SK-N-SH treated with all-trans-retinoic acid at 6 μM for 48 hours (cell line): ENCODE measurements around the gene CAPN13.

Experiments used
- ARNTL ChIP-seq: fragments of 450-650 bp; formaldehyde crosslinking; IDR thresholded peaks from 2 replicates; pipeline ENCODE4 v1.5.0; 2020; ENCODE audit warnings: low read depth, mild to moderate bottlenecking, moderate library complexity, borderline replicate concordance
- BACH2 ChIP-seq: fragments of 250-450 bp; sonication (Bioruptor Pico); IDR thresholded peaks from 2 replicates; pipeline ENCODE4 v1.9.0; 2021; ENCODE audit warnings: mild to moderate bottlenecking, borderline replicate concordance
- ISL1 ChIP-seq: fragments of 250-450 bp; sonication (Bioruptor Pico); IDR thresholded peaks from 2 replicates; pipeline ENCODE4 v2.1.2; 2022; ENCODE audit warnings: mild to moderate bottlenecking, moderate library complexity
- RARB ChIP-seq: fragments of 250-450 bp; sonication (Bioruptor Pico); IDR thresholded peaks from 2 replicates; pipeline ENCODE4 v1.8.0; 2021; ENCODE audit warnings: mild to moderate bottlenecking, moderate library complexity
- SNAI2 ChIP-seq: fragments of 250-450 bp; sonication (Bioruptor Pico); IDR thresholded peaks from 2 replicates; pipeline ENCODE4 v1.5.0; 2020; ENCODE audit warnings: mild to moderate bottlenecking, moderate library complexity
- ZC3H10 ChIP-seq: fragments of 250-450 bp; sonication (Bioruptor Pico); IDR thresholded peaks from 2 replicates; pipeline ENCODE4 v1.5.1; 2021; ENCODE audit warnings: mild to moderate bottlenecking, moderate library complexity
- ZFP3 ChIP-seq: fragments of 250-450 bp; sonication (Bioruptor Pico); IDR thresholded peaks from 2 replicates; pipeline ENCODE4 v1.5.0; 2020; ENCODE audit warnings: mild to moderate bottlenecking, moderate library complexity
- ZFP30 ChIP-seq: fragments of 450-650 bp; formaldehyde crosslinking; IDR thresholded peaks from 2 replicates; pipeline ENCODE4 v1.5.0; 2022; ENCODE audit warnings: mild to moderate bottlenecking, moderate library complexity
- ZNF565 ChIP-seq: fragments of 450-650 bp; formaldehyde crosslinking; conservative IDR thresholded peaks from 2 replicates; pipeline ENCODE4 v1.5.0; 2020; ENCODE audit warnings: low read depth, mild to moderate bottlenecking, moderate library complexity
- ZNF70 ChIP-seq: fragments of 450-650 bp; formaldehyde crosslinking; IDR thresholded peaks from 2 replicates; pipeline ENCODE4 v1.5.0; 2020; ENCODE audit warnings: mild to moderate bottlenecking, moderate library complexity
- ZNF8 ChIP-seq: fragments of 450-650 bp; formaldehyde crosslinking; IDR thresholded peaks from 2 replicates; pipeline ENCODE4 v1.5.0; 2020; ENCODE audit warnings: mild to moderate bottlenecking, moderate library complexity
- TF ChIP-seq, protein P1 (sequence below): fragments of 250-450 bp; sonication (Bioruptor Pico); IDR thresholded peaks from 2 replicates; pipeline ENCODE4 v1.5.1; 2021; ENCODE audit warnings: mild to moderate bottlenecking, moderate library complexity
- TF ChIP-seq, protein P2 (sequence below): fragments of 250-450 bp; sonication (Bioruptor Pico); IDR thresholded peaks from 2 replicates; pipeline ENCODE4 v1.5.1; 2020; ENCODE audit warnings: low read depth, mild to moderate bottlenecking, moderate library complexity
- TF ChIP-seq, protein P3 (sequence below): fragments of 250-450 bp; sonication (Bioruptor Pico); IDR thresholded peaks from 2 replicates; pipeline ENCODE4 v1.8.0; 2020; ENCODE audit warnings: mild to moderate bottlenecking, moderate library complexity, borderline replicate concordance

DNA sequence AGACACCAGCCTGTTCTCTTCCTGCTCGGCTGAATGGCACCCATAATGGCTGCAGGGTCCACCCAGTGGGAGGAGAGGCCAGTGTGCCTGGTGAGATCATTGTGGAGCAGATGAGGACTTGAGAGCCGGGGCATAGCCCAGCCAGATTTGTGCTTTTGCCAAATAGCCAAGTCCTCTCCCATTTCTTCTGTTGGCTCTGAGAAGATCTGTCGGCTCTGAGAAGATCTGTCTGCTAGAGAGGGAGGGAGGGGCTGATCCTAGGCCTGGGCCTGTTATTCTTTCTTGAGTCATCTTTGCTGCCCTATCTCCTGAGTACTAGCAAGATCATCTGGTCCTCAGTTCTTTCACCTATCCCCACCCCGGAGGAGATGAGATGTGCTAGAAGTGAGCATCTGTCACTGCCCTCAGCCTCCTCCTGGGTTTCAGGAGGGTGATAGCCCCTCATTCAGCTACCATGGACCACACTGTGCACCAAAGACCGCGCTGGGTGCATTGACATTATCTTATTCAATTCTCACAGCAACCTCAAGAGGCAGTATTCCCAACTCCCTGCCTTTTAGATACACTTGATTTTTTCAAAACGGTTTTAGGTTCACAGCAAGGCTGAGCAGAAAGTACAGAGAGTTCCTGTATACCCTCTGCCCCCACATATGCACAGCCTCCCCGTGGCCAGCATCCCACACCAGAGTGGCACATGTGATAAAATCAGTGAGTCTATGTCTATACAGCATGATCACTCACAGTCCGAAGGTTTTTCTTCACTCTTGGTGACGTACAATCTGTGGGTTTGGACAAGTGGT, 98.6 kb downstream of the CAPN13 start:
- TF ChIP-seq BACH2 (CRISPR knock-in tag) = no peak
- TF ChIP-seq, protein P1, sequence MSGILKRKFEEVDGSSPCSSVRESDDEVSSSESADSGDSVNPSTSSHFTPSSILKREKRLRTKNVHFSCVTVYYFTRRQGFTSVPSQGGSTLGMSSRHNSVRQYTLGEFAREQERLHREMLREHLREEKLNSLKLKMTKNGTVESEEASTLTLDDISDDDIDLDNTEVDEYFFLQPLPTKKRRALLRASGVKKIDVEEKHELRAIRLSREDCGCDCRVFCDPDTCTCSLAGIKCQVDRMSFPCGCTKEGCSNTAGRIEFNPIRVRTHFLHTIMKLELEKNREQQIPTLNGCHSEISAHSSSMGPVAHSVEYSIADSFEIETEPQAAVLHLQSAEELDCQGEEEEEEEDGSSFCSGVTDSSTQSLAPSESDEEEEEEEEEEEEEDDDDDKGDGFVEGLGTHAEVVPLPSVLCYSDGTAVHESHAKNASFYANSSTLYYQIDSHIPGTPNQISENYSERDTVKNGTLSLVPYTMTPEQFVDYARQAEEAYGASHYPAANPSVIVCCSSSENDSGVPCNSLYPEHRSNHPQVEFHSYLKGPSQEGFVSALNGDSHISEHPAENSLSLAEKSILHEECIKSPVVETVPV (CRISPR knock-in tag) = no peak
- no peak for TF ChIP-seq ZFP3
- TF ChIP-seq, protein P2, sequence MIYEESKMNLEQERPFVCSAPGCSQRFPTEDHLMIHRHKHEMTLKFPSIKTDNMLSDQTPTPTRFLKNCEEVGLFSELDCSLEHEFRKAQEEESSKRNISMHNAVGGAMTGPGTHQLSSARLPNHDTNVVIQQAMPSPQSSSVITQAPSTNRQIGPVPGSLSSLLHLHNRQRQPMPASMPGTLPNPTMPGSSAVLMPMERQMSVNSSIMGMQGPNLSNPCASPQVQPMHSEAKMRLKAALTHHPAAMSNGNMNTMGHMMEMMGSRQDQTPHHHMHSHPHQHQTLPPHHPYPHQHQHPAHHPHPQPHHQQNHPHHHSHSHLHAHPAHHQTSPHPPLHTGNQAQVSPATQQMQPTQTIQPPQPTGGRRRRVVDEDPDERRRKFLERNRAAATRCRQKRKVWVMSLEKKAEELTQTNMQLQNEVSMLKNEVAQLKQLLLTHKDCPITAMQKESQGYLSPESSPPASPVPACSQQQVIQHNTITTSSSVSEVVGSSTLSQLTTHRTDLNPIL (CRISPR knock-in tag) = no peak
- TF ChIP-seq, protein P3, sequence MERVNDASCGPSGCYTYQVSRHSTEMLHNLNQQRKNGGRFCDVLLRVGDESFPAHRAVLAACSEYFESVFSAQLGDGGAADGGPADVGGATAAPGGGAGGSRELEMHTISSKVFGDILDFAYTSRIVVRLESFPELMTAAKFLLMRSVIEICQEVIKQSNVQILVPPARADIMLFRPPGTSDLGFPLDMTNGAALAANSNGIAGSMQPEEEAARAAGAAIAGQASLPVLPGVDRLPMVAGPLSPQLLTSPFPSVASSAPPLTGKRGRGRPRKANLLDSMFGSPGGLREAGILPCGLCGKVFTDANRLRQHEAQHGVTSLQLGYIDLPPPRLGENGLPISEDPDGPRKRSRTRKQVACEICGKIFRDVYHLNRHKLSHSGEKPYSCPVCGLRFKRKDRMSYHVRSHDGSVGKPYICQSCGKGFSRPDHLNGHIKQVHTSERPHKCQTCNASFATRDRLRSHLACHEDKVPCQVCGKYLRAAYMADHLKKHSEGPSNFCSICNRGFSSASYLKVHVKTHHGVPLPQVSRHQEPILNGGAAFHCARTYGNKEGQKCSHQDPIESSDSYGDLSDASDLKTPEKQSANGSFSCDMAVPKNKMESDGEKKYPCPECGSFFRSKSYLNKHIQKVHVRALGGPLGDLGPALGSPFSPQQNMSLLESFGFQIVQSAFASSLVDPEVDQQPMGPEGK = no peak
- no peak for TF ChIP-seq ZFP30 (CRISPR knock-in tag)
- no peak for TF ChIP-seq RARB (CRISPR knock-in tag)
- no peak for TF ChIP-seq ZNF8 (CRISPR knock-in tag)
- TF ChIP-seq SNAI2 (CRISPR knock-in tag) = no peak
- no peak for TF ChIP-seq ZC3H10 (CRISPR knock-in tag)
- TF ChIP-seq ARNTL (CRISPR knock-in tag) = no peak
- no peak for TF ChIP-seq ISL1 (CRISPR knock-in tag)
- no peak for TF ChIP-seq ZNF565 (CRISPR knock-in tag)
- no peak for TF ChIP-seq ZNF70 (CRISPR knock-in tag)
